Activated B cell treated with CpG ODN at 0.5 μM for 24 hours (primary cell): ENCODE data around the gene SIRT3. TPM values are rescaled to one million over a fixed set of nuclear protein-coding genes. Genes with fewer than 3 reads are reported as not detected.

Experiments used
- ATAC-seq: fragments of 200-7000 bp; cut with Tn5 transposase; one replicate; pipeline ENCODE4 v1.10.0; 2021; ENCODE audit warnings: low read depth, mild to moderate bottlenecking, moderate library complexity
- CTCF ChIA-PET: fragments of 350-600 bp; sonication (Branson Sonifier 250); formaldehyde crosslinking; loops from one replicate; lab custom pipeline; 2021; ENCODE audit warnings: antibody characterized with exemption; lab: Charles Lee
- POLR2A ChIA-PET: fragments of 350-600 bp; sonication (Branson Sonifier 250); formaldehyde crosslinking; loops from one replicate; lab custom pipeline; 2021; ENCODE audit warnings: antibody characterized with exemption; lab: Charles Lee
- DNase-seq: peaks from one replicate; pipeline ENCODE4 v3.0.0; 2022
- H3K27ac Mint-ChIP-seq: one replicate; pipeline ENCODE4 v1.8.0; 2020; ENCODE audit warnings: mixed read lengths
- H3K27me3 Mint-ChIP-seq: one replicate; pipeline ENCODE4 v1.8.0; 2021; ENCODE audit warnings: mixed read lengths
- H3K36me3 Mint-ChIP-seq: one replicate; pipeline ENCODE4 v1.8.0; 2021; ENCODE audit warnings: low read depth, mixed read lengths
- H3K4me1 Mint-ChIP-seq: one replicate; pipeline ENCODE4 v1.8.0; 2021; ENCODE audit warnings: mixed read lengths
- H3K4me3 Mint-ChIP-seq: one replicate; pipeline ENCODE4 v1.8.0; 2020; ENCODE audit warnings: mild to moderate bottlenecking, mixed read lengths
- H3K9me3 Mint-ChIP-seq: one replicate; pipeline ENCODE4 v1.8.0; 2020; ENCODE audit warnings: mixed read lengths
- CTCF ChIP-seq: fragments of 200-600 bp; IDR thresholded peaks from one replicate; pipeline ENCODE4 v1.8.0; 2022; ENCODE audit warnings: antibody characterized with exemption, mild to moderate bottlenecking
- intact Hi-C: fragments of 100-400 bp; cut with micrococcal nuclease; formaldehyde crosslinking; loops from one replicate; pipeline ENCODE4 v1.15.1; 2024
- total RNA-seq: library from RNA; stranded (reverse); gene quantifications from 2 replicates; pipeline ENCODE4 v1.2.3, GENCODE V29; 2022

Gene SIRT3
- total RNA-seq, 1 donor from 2014 or later: 21.8 TPM

- CTCF ChIA-PET: interaction anchor here (3.5 kb wide), 1 partner anchor 30 kb away, joined by 21 read pairs; no protein-coding TSS in a partner anchor
- Mint-ChIP-seq H3K9me3 (peaks cover 3% of the 10 kb centered on the region), H3K4me3 (peak overlapping the region; percentile 71), H3K27ac (no peak overlapping the region), H3K36me3 (no peaks in the 10 kb centered on the region), H3K27me3 (peaks cover 26% of the 10 kb centered on the region), H3K4me1 (peaks cover 26% of the 10 kb centered on the region)
- peak; percentile 64 for ATAC-seq
- no peak for TF ChIP-seq CTCF
- POLR2A ChIA-PET: interaction anchor here (0.6 to 6.5 kb wide), 8 partner anchors 9 to 73 kb away, joined by 3 to 74 read pairs (median 4); partner anchors contain the start of genes BET1L, IFITM5, PGGHG and RIC8A
- intact Hi-C loops: loop anchor here (1.0 kb wide), 3 partner anchors 7 to 30 kb away; no protein-coding TSS in a partner anchor
- no peak for DNase-seq
These were observed 44.8 kb upstream of the SIRT3 start for GRCh38 chr11:280706-281485.

- DNase-seq (peak; percentile 43), ATAC-seq (peak; percentile 71)
- peaks cover 3% of the 10 kb centered on the region for H3K9me3 Mint-ChIP-seq
- H3K27me3 Mint-ChIP-seq: peaks cover 20% of the 10 kb centered on the region
- intact Hi-C loops: loop anchor here (1.0 kb wide), 3 partner anchors 8 to 29 kb away; no protein-coding TSS in a partner anchor
- no peak overlapping the region for H3K27ac Mint-ChIP-seq
- POLR2A ChIA-PET: interaction anchor here (0.6 to 6.5 kb wide), 10 partner anchors 10 to 75 kb away, joined by 3 to 74 read pairs (median 8); partner anchors contain the start of genes BET1L, PGGHG and RIC8A
- CTCF ChIA-PET: interaction anchor here (0.8 to 3.5 kb wide), 4 partner anchors 25 to 117 kb away, joined by 3 to 21 read pairs (median 3); no protein-coding TSS in a partner anchor
- H3K4me1 Mint-ChIP-seq: peaks cover 31% of the 10 kb centered on the region
- H3K4me3 Mint-ChIP-seq: peak overlapping the region; percentile 74
- H3K36me3 Mint-ChIP-seq: no peaks in the 10 kb centered on the region
- no peak for TF ChIP-seq CTCF
These were observed 44.0 kb upstream of the SIRT3 start for GRCh38 chr11:279966-280705.

- ChIA-PET POLR2A (interaction anchor here (0.7 to 6.5 kb wide), 10 partner anchors 8 to 72 kb away, joined by 3 to 74 read pairs (median 5); partner anchors contain the start of genes BET1L, PGGHG and RIC8A), CTCF (interaction anchor here (0.7 to 3.5 kb wide), 6 partner anchors 26 to 169 kb away, joined by 3 to 21 read pairs (median 3); no protein-coding TSS in a partner anchor)
- Mint-ChIP-seq H3K27ac (no peak overlapping the region), H3K27me3 (peaks cover 18% of the 10 kb centered on the region), H3K36me3 (no peaks in the 10 kb centered on the region), H3K4me1 (peaks cover 36% of the 10 kb centered on the region), H3K4me3 (no peak overlapping the region), H3K9me3 (peaks cover 3% of the 10 kb centered on the region)
- DNase-seq (no peak), ATAC-seq (peak; percentile 48)
- TF ChIP-seq CTCF: no peak
- intact Hi-C loops: no loop called here
These were observed 43.2 kb upstream of the SIRT3 start for GRCh38 chr11:279040-279965.

- CTCF ChIA-PET: interaction anchor here (0.7 to 3.5 kb wide), 3 partner anchors 27 to 170 kb away, joined by 3 to 21 read pairs (median 3); no protein-coding TSS in a partner anchor
- no peak for DNase-seq
- TF ChIP-seq CTCF: no peak
- Mint-ChIP-seq H3K4me3 (no peak within 1 kb of the TSS), H3K9me3 (peaks cover 3% of the 10 kb centered on the region), H3K4me1 (peaks cover 36% of the 10 kb centered on the region), H3K36me3 (no peaks in the 10 kb centered on the region), H3K27me3 (peaks cover 18% of the 10 kb centered on the region), H3K27ac (peak within 1 kb of the TSS; percentile 62)
- POLR2A ChIA-PET: interaction anchor here (0.8 to 6.5 kb wide), 8 partner anchors 9 to 170 kb away, joined by 3 to 74 read pairs (median 5); partner anchors contain the start of genes BET1L, PGGHG and RIC8A
- intact Hi-C loops: no loop called here
- ATAC-seq: no peak
These were observed 42.1 kb upstream of the SIRT3 start, which contains the start of gene NLRP6 for GRCh38 chr11:278001-278951. NLRP6 (plus strand) TSS chr11:278407; CDS start chr11:278570, 163 bp downstream.
